Measurements from ENCODE around the gene TSR1.

The TSR1 gene

DNA sequence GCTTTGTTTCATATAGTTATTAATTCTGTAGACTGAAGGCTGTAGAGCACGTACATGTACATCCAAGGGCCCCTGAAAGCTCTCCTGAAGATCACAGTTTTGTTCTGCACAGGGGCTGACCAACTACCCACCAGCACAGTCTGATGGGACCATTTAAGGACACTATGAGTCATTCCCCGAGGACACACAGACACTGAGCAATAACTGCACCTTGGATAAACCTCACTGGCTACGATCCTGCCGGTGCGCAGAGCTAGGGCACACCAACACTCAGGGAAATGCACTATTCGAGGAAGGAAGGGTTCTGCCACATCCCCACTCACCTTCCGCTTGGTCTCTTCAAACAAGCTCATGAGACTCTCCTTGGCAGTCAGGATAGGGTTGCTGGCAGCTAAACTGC is 53.0 kb downstream of the TSR1 start:
- no peak for DNase-seq (ENCODE audit: low read depth, low spot score)

GRCh38 chr17:2282297-2282873 is 53.9 kb downstream of the TSR1 start:
- DNase-seq (ENCODE audit: low read depth, low spot score): peak; percentile 74

GRCh38 chr17:2279707-2280106 is 56.5 kb downstream of the TSR1 start:
- DNase-seq (ENCODE audit: low read depth, low spot score): no peak

- no peak for DNase-seq (ENCODE audit: low read depth, low spot score)
These were observed 58.7 kb downstream of the TSR1 start for GRCh38 chr17:2277429-2278170.

GRCh38 chr17:2275722-2276121 is 60.5 kb downstream of the TSR1 start:
- DNase-seq (ENCODE audit: low read depth, low spot score): no peak

GRCh38 chr17:2274414-2274813 is 61.8 kb downstream of the TSR1 start:
- no peak for DNase-seq (ENCODE audit: low read depth, low spot score)

All from astrocyte of the hippocampus (primary cell).